Hypothalamus (tissue), 51 donors: Measurements from ENCODE around the gene UBE2A.

Source experiments
- DNase-seq, 51 donors: peaks; one replicate each; lab custom pipeline; 2025; lab: John Stamatoyannopoulos, UW

The UBE2A gene

GRCh38 chrX:119574394-119575266 is at the start of gene UBE2A:
Gene UBE2A, plus strand, starts transcription at chrX:119574563. Its CDS starts 149 bp downstream, at chrX:119574712.
- peak; percentile 3 to 84 (median 63) for DNase-seq

- no peak for DNase-seq
Measured at GRCh38 chrX:119529345-119530276, 44.8 kb upstream of the UBE2A start.

- no peak for DNase-seq
Measured at GRCh38 chrX:119537487-119537886, 36.9 kb upstream of the UBE2A start.

- DNase-seq = peak in 1 of 51 donors; percentile 0
Measured at GRCh38 chrX:119539872-119540271, 34.5 kb upstream of the UBE2A start.

- no peak for DNase-seq
Measured at GRCh38 chrX:119541188-119541587, 33.2 kb upstream of the UBE2A start.

- no peak for DNase-seq
Measured at GRCh38 chrX:119549327-119550016, 24.9 kb upstream of the UBE2A start.

- DNase-seq = no peak
Measured at GRCh38 chrX:119552508-119552907, 21.9 kb upstream of the UBE2A start.

GRCh38 chrX:119565107-119565663 is 9.2 kb upstream of the UBE2A start, which contains the start of gene STEEP1:
Gene STEEP1, minus strand, starts transcription at chrX:119565409. Its CDS starts 54 bp downstream, at chrX:119565355.
- peak; percentile 11 to 83 (median 58) for DNase-seq

- DNase-seq = peak in 3 of 51 donors; percentile 0 to 16 (median 1)
Measured at GRCh38 chrX:119570351-119570835, 4.0 kb upstream of the UBE2A start.

GRCh38 chrX:119573222-119573621 is 1.1 kb upstream of the UBE2A start:
- no peak for DNase-seq

- peak in 26 of 51 donors; percentile 0 to 43 (median 16) for DNase-seq
Measured at GRCh38 chrX:119573840-119574393, 446 bp upstream of the UBE2A start.

GRCh38 chrX:119579414-119579813 is 5.1 kb downstream of the UBE2A start:
- DNase-seq = no peak

- DNase-seq = no peak
Measured at GRCh38 chrX:119583431-119584059, 9.2 kb downstream of the UBE2A start.

- no peak for DNase-seq
Measured at GRCh38 chrX:119589810-119590209, 15.4 kb downstream of the UBE2A start.

- DNase-seq = no peak
Measured at GRCh38 chrX:119602701-119603255, 28.4 kb downstream of the UBE2A start.

GRCh38 chrX:119604766-119605463 is 30.6 kb downstream of the UBE2A start:
- peak in 3 of 51 donors; percentile 1 to 21 (median 8) for DNase-seq

- DNase-seq = peak in 42 of 51 donors; percentile 1 to 53 (median 23)
Measured at GRCh38 chrX:119605464-119606279, 31.3 kb downstream of the UBE2A start.
